GM03348 (cell line): ENCODE data around the gene C1orf115.
"Not testable (repeated sequence)": the region's sequence is repeated elsewhere in the genome, so short reads cannot be mapped to it uniquely, and the experiment has no call there.

ENCODE experiments used
- DNase-seq: peaks from one replicate; pipeline ENCODE4 v3.0.0; 2012; ENCODE audit warnings: low spot score

The C1orf115 gene

GRCh38 chr1:220690140-220691052, at the start of gene C1orf115:
C1orf115 (plus strand) TSS chr1:220690363; CDS start chr1:220690403, 40 bp downstream.
- DNase-seq = peak; percentile 92

GRCh38 chr1:220642285-220642684, 47.9 kb upstream of the C1orf115 start:
- no peak for DNase-seq

GRCh38 chr1:220652995-220653394, 37.2 kb upstream of the C1orf115 start:
- no peak for DNase-seq

- DNase-seq = no peak
Measured at GRCh38 chr1:220655509-220655908, 34.7 kb upstream of the C1orf115 start.

- DNase-seq = no peak
Measured at GRCh38 chr1:220655961-220656740, 34.0 kb upstream of the C1orf115 start.

GRCh38 chr1:220666349-220666748, 23.8 kb upstream of the C1orf115 start:
- DNase-seq = no peak

GRCh38 chr1:220669005-220669404, 21.2 kb upstream of the C1orf115 start:
- no peak for DNase-seq

GRCh38 chr1:220670365-220670764, 19.8 kb upstream of the C1orf115 start:
- DNase-seq = no peak

- no peak for DNase-seq
Measured at GRCh38 chr1:220673921-220674320, 16.2 kb upstream of the C1orf115 start.

GRCh38 chr1:220677251-220677650, 12.9 kb upstream of the C1orf115 start:
- no peak for DNase-seq

GRCh38 chr1:220680085-220680687, 10.0 kb upstream of the C1orf115 start:
- DNase-seq = peak; percentile 72

GRCh38 chr1:220681220-220681880, 8.8 kb upstream of the C1orf115 start:
- DNase-seq = no peak

GRCh38 chr1:220682901-220683576, 7.1 kb upstream of the C1orf115 start:
- DNase-seq = no peak

- DNase-seq = not testable (repeated sequence)
Measured at GRCh38 chr1:220683716-220684115, 6.4 kb upstream of the C1orf115 start.

- no peak for DNase-seq
Measured at GRCh38 chr1:220684890-220685289, 5.3 kb upstream of the C1orf115 start.

GRCh38 chr1:220685879-220686278, 4.3 kb upstream of the C1orf115 start:
- DNase-seq = no peak

- no peak for DNase-seq
Measured at GRCh38 chr1:220687809-220688208, 2.4 kb upstream of the C1orf115 start.

- no peak for DNase-seq
Measured at GRCh38 chr1:220689666-220690065, 497 bp upstream of the C1orf115 start.

- no peak for DNase-seq
Measured at GRCh38 chr1:220691053-220691684, 1.0 kb downstream of the C1orf115 start.

GRCh38 chr1:220692436-220693228, 2.5 kb downstream of the C1orf115 start:
- DNase-seq = no peak
